HepG2 (cell line): Measurements from ENCODE around the gene BMPER. TPM values are rescaled to one million over a fixed set of nuclear protein-coding genes. Genes with fewer than 3 reads are reported as not detected.

ENCODE experiments used
- ATAC-seq: fragments of 200-7000 bp; cut with Tn5 transposase; 3 replicates; pipeline ENCODE4 v1.9.1; 2020; ENCODE audit warnings: mild to moderate bottlenecking, moderate library complexity
- BruUV-seq: library from RNA; stranded (reverse); fragments of 400-500 nt; replicated peaks from 2 replicates; lab custom pipeline; 2021; lab: Mats Ljungman, UMichigan
- CTCF ChIA-PET: fragments of 300-600 bp; formaldehyde crosslinking; extraction: SDS; loops from one replicate; lab custom pipeline; 2021; ENCODE audit warnings: low total read pairs, inconsistent platforms, low intra/inter-chr PET ratio; lab: Yijun Ruan, JAX
- POLR2A ChIA-PET: fragments of 350-600 bp; sonication (Branson Sonifier 250); formaldehyde crosslinking; loops from one replicate; lab custom pipeline; 2020; ENCODE audit warnings: antibody characterized with exemption, inconsistent platforms; lab: Yijun Ruan, JAX
- DNase-seq: peaks from one replicate; pipeline ENCODE4 v3.0.0-alpha.2; 2015; ENCODE audit warnings: low spot score
- FAIRE-seq: peaks from 3 replicates; lab custom pipeline; 2011; peaks lifted over from hg19 to GRCh38; lab: Jason Lieb, UNC
- H2AFZ ChIP-seq: one replicate; pipeline ENCODE4 v1.6.1; 2011; ENCODE audit warnings: low read length, inconsistent platforms
- H3K27ac ChIP-seq: fragments of 300-600 bp; 3 replicates; pipeline ENCODE4 v1.8.0; 2011; ENCODE audit warnings: mixed run types, mild to moderate bottlenecking, mixed read lengths, low read length, inconsistent platforms; ENCODE audit not compliant: insufficient read depth; ENCODE audit errors: extremely low read length
- H3K27me3 ChIP-seq, 2 experiments: fragments of 200-600 bp in 1 of 2; 2 replicates in 1 of 2; 3 replicates in 1 of 2; pipeline versions ENCODE4 v1.6.0 to v1.8.0; 2011; ENCODE audit warnings: low read length in 2 of 2, mild to moderate bottlenecking in 2 of 2, moderate library complexity in 2 of 2, inconsistent platforms in 1 of 2; ENCODE audit not compliant: insufficient read depth in 2 of 2, control insufficient read depth in 1 of 2
- H3K36me3 ChIP-seq, 2 experiments: fragments of 200-600 bp in 1 of 2; replicated peaks in 1 of 2; 2 replicates in 1 of 2; 3 replicates in 1 of 2; pipeline versions ENCODE4 v1.5.1 to v1.8.0; 2011; ENCODE audit warnings: low read length in 2 of 2, inconsistent platforms in 1 of 2; ENCODE audit not compliant: insufficient read depth in 2 of 2, control insufficient read depth in 1 of 2
- H3K4me1 ChIP-seq: 2 replicates; pipeline ENCODE4 v1.5.1; 2012; ENCODE audit warnings: low read length, inconsistent platforms; ENCODE audit not compliant: insufficient read depth
- H3K4me2 ChIP-seq: 2 replicates; pipeline ENCODE4 v1.6.0; 2011; ENCODE audit warnings: low read depth, low read length, inconsistent platforms
- H3K4me3 ChIP-seq, 3 experiments: fragments of 200-600 bp in 1 of 3; sonication (generic), shearing (Covaris generic) in 1 of 3; replicated peaks in 1 of 3; 2 replicates each; pipeline ENCODE4 v1.5.1; 2011 to 2016; ENCODE audit warnings: low read length in 3 of 3, inconsistent platforms in 2 of 3, low read depth in 2 of 3, mild to moderate bottlenecking in 2 of 3, control low read depth in 1 of 3, mixed read lengths in 1 of 3; ENCODE audit not compliant: insufficient read depth in 1 of 3
- H3K79me2 ChIP-seq: one replicate; pipeline ENCODE4 v1.6.1; 2011; ENCODE audit warnings: low read length, inconsistent platforms; ENCODE audit not compliant: insufficient read depth
- H3K9ac ChIP-seq: 2 replicates; pipeline ENCODE4 v1.6.0; 2011; ENCODE audit warnings: mild to moderate bottlenecking, low read depth, low read length, inconsistent platforms; ENCODE audit not compliant: insufficient read depth
- H3K9me3 ChIP-seq: 2 replicates; pipeline ENCODE4 v1.5.1; 2012; ENCODE audit warnings: mild to moderate bottlenecking, low read length
- H4K20me1 ChIP-seq: 2 replicates; pipeline ENCODE4 v1.6.0; 2011; ENCODE audit warnings: inconsistent platforms, mild to moderate bottlenecking, low read length, moderate library complexity; ENCODE audit not compliant: insufficient read depth
- ATRX ChIP-seq: sonication (generic); formaldehyde crosslinking; IDR thresholded peaks from 2 replicates; pipeline ENCODE4 v1.4.0; 2020; ENCODE audit warnings: missing genetic modification reagents, borderline replicate concordance
- FOXO1 ChIP-seq: sonication (generic); formaldehyde crosslinking; IDR thresholded peaks from 2 replicates; pipeline ENCODE4 v1.4.0; 2020; ENCODE audit warnings: missing genetic modification reagents
- HNRNPH1 ChIP-seq: fragments of 200-400 bp; formaldehyde crosslinking; optimal IDR thresholded peaks from 2 replicates; pipeline ENCODE3; 2017; ENCODE audit warnings: mild to moderate bottlenecking, low read depth, low read length
- LCORL ChIP-seq, 2 experiments: fragments of 450-650 bp in 1 of 2; sonication (generic) in 1 of 2; formaldehyde crosslinking in 1 of 2; IDR thresholded peaks; 2 replicates each; pipeline versions ENCODE4 v1.5.0 to v1.6.1; 2017 to 2020; ENCODE audit warnings: antibody characterized with exemption in 1 of 2, missing genetic modification reagents in 1 of 2
- MIXL1 ChIP-seq: IDR thresholded peaks from 2 replicates; pipeline ENCODE4 v1.6.1; 2016
- RBM39 ChIP-seq: fragments of 200-400 bp; formaldehyde crosslinking; IDR thresholded peaks from one replicate; pipeline ENCODE4 v1.6.1; 2018; ENCODE audit warnings: antibody characterized with exemption, mild to moderate bottlenecking, low read depth, low read length; ENCODE audit not compliant: poor library complexity, severe bottlenecking
- SP140L ChIP-seq: sonication (generic); formaldehyde crosslinking; IDR thresholded peaks from 2 replicates; pipeline ENCODE4 v1.4.0; 2020; ENCODE audit warnings: missing genetic modification reagents, borderline replicate concordance
- TRIM24 ChIP-seq: sonication (generic); formaldehyde crosslinking; IDR thresholded peaks from 2 replicates; pipeline ENCODE4 v1.8.0; 2022; ENCODE audit warnings: mild to moderate bottlenecking, missing genetic modification reagents
- ZNF225 ChIP-seq: sonication (generic); formaldehyde crosslinking; IDR thresholded peaks from 2 replicates; pipeline ENCODE4 v1.4.0; 2020; ENCODE audit warnings: mild to moderate bottlenecking, missing genetic modification reagents
- ZNF33A ChIP-seq: sonication (generic); formaldehyde crosslinking; IDR thresholded peaks from 2 replicates; pipeline ENCODE4 v1.5.1; 2020; ENCODE audit warnings: missing genetic modification reagents, mild to moderate bottlenecking, moderate library complexity, borderline replicate concordance
- ZNF547 ChIP-seq: sonication (generic); formaldehyde crosslinking; IDR thresholded peaks from 2 replicates; pipeline ENCODE4 v1.5.1; 2020; ENCODE audit warnings: mild to moderate bottlenecking, missing genetic modification reagents
- ZNF790 ChIP-seq: sonication (generic); formaldehyde crosslinking; IDR thresholded peaks from 2 replicates; pipeline ENCODE4 v1.8.0; 2022; ENCODE audit warnings: missing genetic modification reagents, mild to moderate bottlenecking, borderline replicate concordance
- ZSCAN25 ChIP-seq: sonication (generic); formaldehyde crosslinking; IDR thresholded peaks from 2 replicates; pipeline ENCODE4 v1.8.0; 2022; ENCODE audit warnings: mild to moderate bottlenecking, missing genetic modification reagents
- WGBS: methylation state at CpG from one replicate; pipeline ENCODE4 v1.1.6; 2017; ENCODE audit warnings: low lambda C conversion rate; 5-methylcytosine and 5-hydroxymethylcytosine counted together
- in situ Hi-C: cut with HindIII; loops from 2 replicates; pipeline ENCODE4 v1.10.0; 2017; ENCODE audit warnings: low pct_unique_long_range_greater_than_20kb; ENCODE audit not compliant: extremely low pct_ligation_motif_present
- intact Hi-C: fragments of 100-400 bp; cut with micrococcal nuclease; formaldehyde crosslinking; loops from one replicate; pipeline ENCODE4 v1.10.0; 2022; ENCODE audit not compliant: unreplicated experiment
- polyA plus RNA-seq, 8 experiments: library from polyadenylated mRNA; depleted of rRNA in 3 of 8; stranded (reverse) in 7 of 8; unstranded in 1 of 8; fragments of >200 nt; fragmentation: Illumina TruSeq in 4 of 8; extraction: Trizol in 4 of 8; gene quantifications; 2 replicates each; pipeline versions ENCODE4 v1.2.1 to v1.2.3, GENCODE V29; 2011 to 2016; ENCODE audit warnings: low read depth in 4 of 8, missing spikeins in 1 of 8, mixed read lengths in 1 of 8; ENCODE audit not compliant: insufficient read depth in 1 of 8
- total RNA-seq, 5 experiments: library from RNA; depleted of rRNA; stranded (reverse); fragments of >200 nt; fragmentation: Illumina TruSeq; extraction: Trizol; gene quantifications; 2 replicates each; pipeline ENCODE4 v1.2.3, GENCODE V29; 2016; ENCODE audit warnings: low read depth in 1 of 5
- TF ChIP-seq, protein P1 (sequence below): sonication (generic); formaldehyde crosslinking; IDR thresholded peaks from 2 replicates; pipeline ENCODE4 v1.4.0; 2020; ENCODE audit warnings: mild to moderate bottlenecking, low read depth, missing genetic modification reagents
- TF ChIP-seq, protein P2 (sequence below): sonication (generic); formaldehyde crosslinking; IDR thresholded peaks from 2 replicates; pipeline ENCODE4 v1.8.0; 2022; ENCODE audit warnings: missing genetic modification reagents, mild to moderate bottlenecking, inconsistent platforms, borderline replicate concordance
- TF ChIP-seq, protein P3 (sequence below): sonication (generic); formaldehyde crosslinking; IDR thresholded peaks from 2 replicates; pipeline ENCODE4 v1.4.0; 2020; ENCODE audit warnings: missing genetic modification reagents, borderline replicate concordance
- TF ChIP-seq, protein P4 (sequence below): sonication (generic); formaldehyde crosslinking; IDR thresholded peaks from 2 replicates; pipeline ENCODE4 v1.4.0; 2020; ENCODE audit warnings: mild to moderate bottlenecking, missing genetic modification reagents

The BMPER gene
- total and polyA plus RNA-seq, 2 of the 13 experiments (the other 11 are each of a cell fraction or from before 2014, with no cell fraction given) = not detected

DNA sequence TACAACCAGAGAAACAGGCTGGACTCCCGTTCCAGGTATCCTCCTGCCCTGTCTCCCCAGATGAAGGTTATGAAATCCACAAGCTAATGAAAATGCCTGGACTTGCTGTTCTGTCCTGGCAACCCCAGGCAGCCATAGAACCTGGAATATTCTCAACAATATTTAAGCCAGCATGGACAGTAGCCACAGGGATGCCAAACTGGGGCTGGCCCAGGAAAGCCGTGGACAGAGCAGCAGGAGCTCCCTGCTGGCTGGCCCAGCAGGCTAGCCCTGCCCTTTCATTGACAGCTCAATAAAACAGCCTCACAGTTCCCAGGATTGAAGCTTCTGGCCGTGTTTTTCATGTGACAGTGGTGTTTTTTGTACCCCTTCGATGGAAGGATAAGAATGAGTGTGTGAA lies 230.6 kb downstream of the BMPER start:
- DNase-seq = no peak
- no peak for TF ChIP-seq ZNF225 (CRISPR knock-in tag)
- TF ChIP-seq ZNF33A (CRISPR knock-in tag) = no peak
- no peak for TF ChIP-seq ZNF547 (CRISPR knock-in tag)
- TF ChIP-seq, protein P1, sequence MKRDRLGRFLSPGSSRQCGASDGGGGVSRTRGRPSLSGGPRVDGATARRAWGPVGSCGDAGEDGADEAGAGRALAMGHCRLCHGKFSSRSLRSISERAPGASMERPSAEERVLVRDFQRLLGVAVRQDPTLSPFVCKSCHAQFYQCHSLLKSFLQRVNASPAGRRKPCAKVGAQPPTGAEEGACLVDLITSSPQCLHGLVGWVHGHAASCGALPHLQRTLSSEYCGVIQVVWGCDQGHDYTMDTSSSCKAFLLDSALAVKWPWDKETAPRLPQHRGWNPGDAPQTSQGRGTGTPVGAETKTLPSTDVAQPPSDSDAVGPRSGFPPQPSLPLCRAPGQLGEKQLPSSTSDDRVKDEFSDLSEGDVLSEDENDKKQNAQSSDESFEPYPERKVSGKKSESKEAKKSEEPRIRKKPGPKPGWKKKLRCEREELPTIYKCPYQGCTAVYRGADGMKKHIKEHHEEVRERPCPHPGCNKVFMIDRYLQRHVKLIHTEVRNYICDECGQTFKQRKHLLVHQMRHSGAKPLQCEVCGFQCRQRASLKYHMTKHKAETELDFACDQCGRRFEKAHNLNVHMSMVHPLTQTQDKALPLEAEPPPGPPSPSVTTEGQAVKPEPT = no peak
- TF ChIP-seq, protein P2, sequence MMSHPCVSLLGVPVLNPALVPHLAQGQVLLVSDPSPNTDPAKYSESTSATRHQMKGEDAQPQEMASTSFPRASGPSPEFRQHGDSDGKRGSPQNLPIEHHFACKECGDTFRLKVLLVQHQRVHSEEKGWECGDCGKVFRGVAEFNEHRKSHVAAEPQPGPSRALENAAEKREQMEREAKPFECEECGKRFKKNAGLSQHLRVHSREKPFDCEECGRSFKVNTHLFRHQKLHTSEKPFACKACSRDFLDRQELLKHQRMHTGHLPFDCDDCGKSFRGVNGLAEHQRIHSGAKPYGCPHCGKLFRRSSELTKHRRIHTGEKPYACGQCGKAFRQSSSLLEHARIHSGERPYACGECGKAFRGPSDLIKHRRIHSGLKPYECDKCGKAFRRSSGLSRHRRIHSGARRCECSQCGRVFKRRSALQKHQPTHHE (CRISPR knock-in tag) = no peak
- TF ChIP-seq ZSCAN25 (CRISPR knock-in tag) = no peak
- no peak for TF ChIP-seq HNRNPH1
- no peak for TF ChIP-seq ZNF790 (CRISPR knock-in tag)
- TF ChIP-seq FOXO1 (CRISPR knock-in tag) = no peak
- TF ChIP-seq SP140L (CRISPR knock-in tag) = no peak
- TF ChIP-seq MIXL1 (CRISPR knock-in tag) = no peak
- TF ChIP-seq TRIM24 (CRISPR knock-in tag) = no peak
- TF ChIP-seq RBM39 = no peak
- no peak for TF ChIP-seq ATRX (CRISPR knock-in tag)
- no peak for TF ChIP-seq LCORL (IDR thresholded peaks at IDR 0.05)
- TF ChIP-seq LCORL (CRISPR knock-in tag; IDR thresholded peaks at IDR 0.05) = no peak
- TF ChIP-seq, protein P3, sequence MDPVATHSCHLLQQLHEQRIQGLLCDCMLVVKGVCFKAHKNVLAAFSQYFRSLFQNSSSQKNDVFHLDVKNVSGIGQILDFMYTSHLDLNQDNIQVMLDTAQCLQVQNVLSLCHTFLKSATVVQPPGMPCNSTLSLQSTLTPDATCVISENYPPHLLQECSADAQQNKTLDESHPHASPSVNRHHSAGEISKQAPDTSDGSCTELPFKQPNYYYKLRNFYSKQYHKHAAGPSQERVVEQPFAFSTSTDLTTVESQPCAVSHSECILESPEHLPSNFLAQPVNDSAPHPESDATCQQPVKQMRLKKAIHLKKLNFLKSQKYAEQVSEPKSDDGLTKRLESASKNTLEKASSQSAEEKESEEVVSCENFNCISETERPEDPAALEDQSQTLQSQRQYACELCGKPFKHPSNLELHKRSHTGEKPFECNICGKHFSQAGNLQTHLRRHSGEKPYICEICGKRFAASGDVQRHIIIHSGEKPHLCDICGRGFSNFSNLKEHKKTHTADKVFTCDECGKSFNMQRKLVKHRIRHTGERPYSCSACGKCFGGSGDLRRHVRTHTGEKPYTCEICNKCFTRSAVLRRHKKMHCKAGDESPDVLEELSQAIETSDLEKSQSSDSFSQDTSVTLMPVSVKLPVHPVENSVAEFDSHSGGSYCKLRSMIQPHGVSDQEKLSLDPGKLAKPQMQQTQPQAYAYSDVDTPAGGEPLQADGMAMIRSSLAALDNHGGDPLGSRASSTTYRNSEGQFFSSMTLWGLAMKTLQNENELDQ (CRISPR knock-in tag) = no peak
- TF ChIP-seq, protein P4, sequence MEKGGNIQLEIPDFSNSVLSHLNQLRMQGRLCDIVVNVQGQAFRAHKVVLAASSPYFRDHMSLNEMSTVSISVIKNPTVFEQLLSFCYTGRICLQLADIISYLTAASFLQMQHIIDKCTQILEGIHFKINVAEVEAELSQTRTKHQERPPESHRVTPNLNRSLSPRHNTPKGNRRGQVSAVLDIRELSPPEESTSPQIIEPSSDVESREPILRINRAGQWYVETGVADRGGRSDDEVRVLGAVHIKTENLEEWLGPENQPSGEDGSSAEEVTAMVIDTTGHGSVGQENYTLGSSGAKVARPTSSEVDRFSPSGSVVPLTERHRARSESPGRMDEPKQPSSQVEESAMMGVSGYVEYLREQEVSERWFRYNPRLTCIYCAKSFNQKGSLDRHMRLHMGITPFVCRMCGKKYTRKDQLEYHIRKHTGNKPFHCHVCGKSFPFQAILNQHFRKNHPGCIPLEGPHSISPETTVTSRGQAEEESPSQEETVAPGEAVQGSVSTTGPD (CRISPR knock-in tag) = no peak
- TF ChIP-seq, all 625 proteins: peak for 0
- Histone ChIP-seq H3K79me2 (no peaks in the 10 kb centered on the region), H2AFZ (no peak overlapping the region), H3K9me3 (no peaks in the 10 kb centered on the region), H3K27me3 (peaks cover 0 to 4% of the 10 kb centered on the region in 2 experiments; a peak in 1 of 5 replicates), H3K36me3 (no peaks in the 10 kb centered on the region), H3K4me2 (no peak overlapping the region), H3K27ac (no peak overlapping the region), H3K9ac (no peak overlapping the region), H4K20me1 (no peaks in the 10 kb centered on the region), H3K4me3 (no peak overlapping the region), H3K4me1 (no peaks in the 10 kb centered on the region)
- no peak for FAIRE-seq
- in situ Hi-C loops = loop anchor here (5.0 kb wide), 1 partner anchor 461 kb away; no protein-coding TSS in a partner anchor
- ATAC-seq = no peak
- intact Hi-C loops = loop anchor here (2.0 to 10.0 kb wide), 3 partner anchors 23 to 189 kb away; no protein-coding TSS in a partner anchor
- ChIA-PET POLR2A (no interaction called here), CTCF (no interaction called here)
- 8% methylated on average over 3 of the region's 4 CpGs for WGBS
- BruUV-seq = no TSS peak
